ENCODE data around the gene CRB1. TPM values are rescaled to one million over a fixed set of nuclear protein-coding genes. Genes with fewer than 3 reads are reported as not detected.

The CRB1 gene
- polyA plus RNA-seq, 1 donor from 2014 or later, result 2.3 TPM

DNA sequence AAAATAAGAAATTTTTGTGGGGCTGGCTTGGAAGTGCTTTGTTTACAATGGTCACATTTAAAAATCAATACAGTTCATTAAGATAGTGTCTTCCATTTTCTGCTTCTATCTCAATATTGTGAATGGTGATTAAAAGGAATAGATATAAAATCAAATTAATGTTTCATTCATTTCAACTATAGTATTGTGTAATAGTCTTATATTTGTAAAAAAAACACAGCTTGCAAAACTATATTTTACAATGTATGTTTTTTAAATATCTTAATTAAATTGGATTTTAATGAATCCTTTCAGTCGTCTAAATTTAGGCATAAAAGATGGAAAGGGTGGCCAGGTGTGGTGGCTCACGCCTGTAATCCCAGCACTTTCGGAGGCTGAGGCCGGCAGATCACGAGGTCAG lies 63.5 kb downstream of the CRB1 start:
- Histone ChIP-seq H3K9me2 (ENCODE audit: insufficient read depth, low read length) (no peaks in the 10 kb centered on the region), H3K79me2 (replicated peaks; ENCODE audit: insufficient read depth, low read length) (no peaks in the 10 kb centered on the region), H3K9me3 (ENCODE audit: low read length) (no peaks in the 10 kb centered on the region), H3K27ac (ENCODE audit: low read length) (no peak overlapping the region), H3K4me3 (ENCODE audit: low read length) (no peak overlapping the region), H3K36me3 (ENCODE audit: insufficient read depth, low read length) (no peaks in the 10 kb centered on the region), H2AFZ (ENCODE audit: low read depth, low read length) (no peak overlapping the region), H4K20me1 (ENCODE audit: insufficient read depth) (no peaks in the 10 kb centered on the region), H3K9ac (ENCODE audit: low read length) (no peak overlapping the region), H3K27me3 (ENCODE audit: insufficient read depth, low read depth, low read length) (no peaks in the 10 kb centered on the region), H3K4me2 (ENCODE audit: low read length) (no peak overlapping the region), H3F3A (ENCODE audit: insufficient read depth, low read length, poor library complexity, severe bottlenecking) (no peaks in the 10 kb centered on the region)
- no peak for TF ChIP-seq RAD21 (conservative IDR thresholded peaks at IDR 0.05)

GRCh38 chr1:197333041-197333440 lies 65.0 kb downstream of the CRB1 start:
- Histone ChIP-seq H3K27ac (ENCODE audit: low read length) (no peak overlapping the region), H3K9ac (ENCODE audit: low read length) (no peak overlapping the region), H3F3A (ENCODE audit: insufficient read depth, low read length, poor library complexity, severe bottlenecking) (no peaks in the 10 kb centered on the region), H3K79me2 (replicated peaks; ENCODE audit: insufficient read depth, low read length) (no peaks in the 10 kb centered on the region), H3K9me2 (ENCODE audit: insufficient read depth, low read length) (no peaks in the 10 kb centered on the region), H3K36me3 (ENCODE audit: insufficient read depth, low read length) (no peaks in the 10 kb centered on the region), H2AFZ (ENCODE audit: low read depth, low read length) (no peak overlapping the region), H3K4me3 (ENCODE audit: low read length) (no peak overlapping the region), H3K27me3 (ENCODE audit: insufficient read depth, low read depth, low read length) (no peaks in the 10 kb centered on the region), H3K9me3 (ENCODE audit: low read length) (no peaks in the 10 kb centered on the region), H3K4me2 (ENCODE audit: low read length) (no peak overlapping the region), H4K20me1 (ENCODE audit: insufficient read depth) (no peaks in the 10 kb centered on the region)
- no peak for TF ChIP-seq TAF1 (IDR thresholded peaks at IDR 0.05; ENCODE audit: low read depth)
- no peak for TF ChIP-seq EP300 (conservative IDR thresholded peaks at IDR 0.05; ENCODE audit: poor library complexity, severe bottlenecking)
- TF ChIP-seq EZH2 (IDR thresholded peaks at IDR 0.05; ENCODE audit: borderline replicate concordance, insufficient read depth, low read length, poor library complexity, severe bottlenecking), result no peak
- no peak for TF ChIP-seq MXI1 (conservative IDR thresholded peaks at IDR 0.05; ENCODE audit: poor library complexity, severe bottlenecking)
- no peak for TF ChIP-seq RAD21 (conservative IDR thresholded peaks at IDR 0.05)
- TF ChIP-seq, protein P1, sequence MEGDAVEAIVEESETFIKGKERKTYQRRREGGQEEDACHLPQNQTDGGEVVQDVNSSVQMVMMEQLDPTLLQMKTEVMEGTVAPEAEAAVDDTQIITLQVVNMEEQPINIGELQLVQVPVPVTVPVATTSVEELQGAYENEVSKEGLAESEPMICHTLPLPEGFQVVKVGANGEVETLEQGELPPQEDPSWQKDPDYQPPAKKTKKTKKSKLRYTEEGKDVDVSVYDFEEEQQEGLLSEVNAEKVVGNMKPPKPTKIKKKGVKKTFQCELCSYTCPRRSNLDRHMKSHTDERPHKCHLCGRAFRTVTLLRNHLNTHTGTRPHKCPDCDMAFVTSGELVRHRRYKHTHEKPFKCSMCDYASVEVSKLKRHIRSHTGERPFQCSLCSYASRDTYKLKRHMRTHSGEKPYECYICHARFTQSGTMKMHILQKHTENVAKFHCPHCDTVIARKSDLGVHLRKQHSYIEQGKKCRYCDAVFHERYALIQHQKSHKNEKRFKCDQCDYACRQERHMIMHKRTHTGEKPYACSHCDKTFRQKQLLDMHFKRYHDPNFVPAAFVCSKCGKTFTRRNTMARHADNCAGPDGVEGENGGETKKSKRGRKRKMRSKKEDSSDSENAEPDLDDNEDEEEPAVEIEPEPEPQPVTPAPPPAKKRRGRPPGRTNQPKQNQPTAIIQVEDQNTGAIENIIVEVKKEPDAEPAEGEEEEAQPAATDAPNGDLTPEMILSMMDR (IDR thresholded peaks at IDR 0.05; ENCODE audit: poor library complexity, severe bottlenecking), result no peak
- no peak for TF ChIP-seq SMC3 (conservative IDR thresholded peaks at IDR 0.05; ENCODE audit: poor library complexity)
- TF ChIP-seq, protein P2, sequence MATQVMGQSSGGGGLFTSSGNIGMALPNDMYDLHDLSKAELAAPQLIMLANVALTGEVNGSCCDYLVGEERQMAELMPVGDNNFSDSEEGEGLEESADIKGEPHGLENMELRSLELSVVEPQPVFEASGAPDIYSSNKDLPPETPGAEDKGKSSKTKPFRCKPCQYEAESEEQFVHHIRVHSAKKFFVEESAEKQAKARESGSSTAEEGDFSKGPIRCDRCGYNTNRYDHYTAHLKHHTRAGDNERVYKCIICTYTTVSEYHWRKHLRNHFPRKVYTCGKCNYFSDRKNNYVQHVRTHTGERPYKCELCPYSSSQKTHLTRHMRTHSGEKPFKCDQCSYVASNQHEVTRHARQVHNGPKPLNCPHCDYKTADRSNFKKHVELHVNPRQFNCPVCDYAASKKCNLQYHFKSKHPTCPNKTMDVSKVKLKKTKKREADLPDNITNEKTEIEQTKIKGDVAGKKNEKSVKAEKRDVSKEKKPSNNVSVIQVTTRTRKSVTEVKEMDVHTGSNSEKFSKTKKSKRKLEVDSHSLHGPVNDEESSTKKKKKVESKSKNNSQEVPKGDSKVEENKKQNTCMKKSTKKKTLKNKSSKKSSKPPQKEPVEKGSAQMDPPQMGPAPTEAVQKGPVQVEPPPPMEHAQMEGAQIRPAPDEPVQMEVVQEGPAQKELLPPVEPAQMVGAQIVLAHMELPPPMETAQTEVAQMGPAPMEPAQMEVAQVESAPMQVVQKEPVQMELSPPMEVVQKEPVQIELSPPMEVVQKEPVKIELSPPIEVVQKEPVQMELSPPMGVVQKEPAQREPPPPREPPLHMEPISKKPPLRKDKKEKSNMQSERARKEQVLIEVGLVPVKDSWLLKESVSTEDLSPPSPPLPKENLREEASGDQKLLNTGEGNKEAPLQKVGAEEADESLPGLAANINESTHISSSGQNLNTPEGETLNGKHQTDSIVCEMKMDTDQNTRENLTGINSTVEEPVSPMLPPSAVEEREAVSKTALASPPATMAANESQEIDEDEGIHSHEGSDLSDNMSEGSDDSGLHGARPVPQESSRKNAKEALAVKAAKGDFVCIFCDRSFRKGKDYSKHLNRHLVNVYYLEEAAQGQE (IDR thresholded peaks at IDR 0.05; ENCODE audit: borderline replicate concordance), result no peak

DNA sequence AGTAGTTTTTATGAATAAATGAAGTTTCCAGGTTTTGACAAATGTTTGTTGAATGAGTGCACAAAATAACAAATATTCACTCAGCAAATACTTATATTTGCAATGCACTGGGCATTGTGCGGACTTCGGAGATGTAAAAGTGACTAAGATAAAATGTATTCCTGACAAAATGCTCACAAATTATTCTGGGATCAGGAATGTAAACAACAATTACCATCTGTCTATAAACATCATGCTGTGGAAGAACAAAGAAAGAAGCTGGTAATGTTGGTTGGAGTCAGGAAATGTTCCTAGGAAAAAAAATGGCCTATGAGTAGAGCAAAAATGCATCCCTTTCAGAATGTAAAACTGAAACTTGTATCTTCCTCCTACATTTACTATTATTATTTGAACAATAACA lies 68.5 kb downstream of the CRB1 start:
- TF ChIP-seq RAD21 (conservative IDR thresholded peaks at IDR 0.05), result no peak
- TF ChIP-seq POLR2AphosphoS5 (IDR thresholded peaks at IDR 0.05), result no peak
- no peak for TF ChIP-seq TAF1 (IDR thresholded peaks at IDR 0.05; ENCODE audit: low read depth)
- no peak for TF ChIP-seq MXI1 (conservative IDR thresholded peaks at IDR 0.05; ENCODE audit: poor library complexity, severe bottlenecking)
- TF ChIP-seq SMC3 (conservative IDR thresholded peaks at IDR 0.05; ENCODE audit: poor library complexity), result no peak
- TF ChIP-seq, protein P1 (IDR thresholded peaks at IDR 0.05; ENCODE audit: poor library complexity, severe bottlenecking), result no peak
- TF ChIP-seq, protein P2 (IDR thresholded peaks at IDR 0.05; ENCODE audit: borderline replicate concordance), result no peak
- no peak for TF ChIP-seq EP300 (conservative IDR thresholded peaks at IDR 0.05; ENCODE audit: poor library complexity, severe bottlenecking)
- no peak for TF ChIP-seq EZH2 (IDR thresholded peaks at IDR 0.05; ENCODE audit: borderline replicate concordance, insufficient read depth, low read length, poor library complexity, severe bottlenecking)
- Histone ChIP-seq H3K9me2 (ENCODE audit: insufficient read depth, low read length) (no peaks in the 10 kb centered on the region), H3K9me3 (ENCODE audit: low read length) (no peaks in the 10 kb centered on the region), H3K4me3 (ENCODE audit: low read length) (no peak overlapping the region), H3K27me3 (ENCODE audit: insufficient read depth, low read depth, low read length) (no peaks in the 10 kb centered on the region), H3K79me2 (replicated peaks; ENCODE audit: insufficient read depth, low read length) (no peaks in the 10 kb centered on the region), H4K20me1 (ENCODE audit: insufficient read depth) (no peaks in the 10 kb centered on the region), H3F3A (ENCODE audit: insufficient read depth, low read length, poor library complexity, severe bottlenecking) (no peaks in the 10 kb centered on the region), H3K36me3 (ENCODE audit: insufficient read depth, low read length) (no peaks in the 10 kb centered on the region), H2AFZ (ENCODE audit: low read depth, low read length) (no peak overlapping the region), H3K27ac (ENCODE audit: low read length) (no peak overlapping the region), H3K4me2 (ENCODE audit: low read length) (no peak overlapping the region), H3K9ac (ENCODE audit: low read length) (no peak overlapping the region)

Data from neural cell (in vitro differentiated cells).